ENCODE measurements around the gene BAG3. TPM values are rescaled to one million over a fixed set of nuclear protein-coding genes. Genes with fewer than 3 reads are reported as not detected.
A peak's percentile ranks its signal among the peaks of the same experiment; 100 is the strongest.
"Not testable (repeated sequence)": the region's sequence is repeated elsewhere in the genome, so short reads cannot be mapped to it uniquely, and the experiment has no call there.

BAG3 gene
- total RNA-seq, 1 donor from 2014 or later, result 39.1 TPM

DNA sequence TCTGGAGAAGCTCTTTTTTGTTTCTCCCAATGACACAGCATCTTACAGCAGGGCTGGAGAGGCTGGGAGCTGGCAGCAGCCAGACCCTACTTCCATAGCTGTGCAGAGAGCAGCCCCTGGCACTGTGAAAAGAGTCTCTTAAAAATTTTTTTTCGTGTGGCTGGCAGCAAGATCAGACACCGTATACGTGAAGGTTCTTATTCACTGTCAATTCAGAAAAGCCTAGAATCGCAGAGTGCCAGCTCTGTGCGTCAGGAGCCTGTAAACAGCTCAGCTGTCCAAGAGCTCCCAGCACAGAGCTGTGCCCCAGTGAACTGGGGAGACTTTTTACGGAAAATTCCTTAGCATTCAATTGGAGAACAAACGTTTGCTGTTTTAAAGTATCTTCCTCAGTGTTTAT, 6.5 kb downstream of the BAG3 start:
- no peak overlapping the region for H3K4me3 ChIP-seq (ENCODE audit: low read depth, low read length)

DNA sequence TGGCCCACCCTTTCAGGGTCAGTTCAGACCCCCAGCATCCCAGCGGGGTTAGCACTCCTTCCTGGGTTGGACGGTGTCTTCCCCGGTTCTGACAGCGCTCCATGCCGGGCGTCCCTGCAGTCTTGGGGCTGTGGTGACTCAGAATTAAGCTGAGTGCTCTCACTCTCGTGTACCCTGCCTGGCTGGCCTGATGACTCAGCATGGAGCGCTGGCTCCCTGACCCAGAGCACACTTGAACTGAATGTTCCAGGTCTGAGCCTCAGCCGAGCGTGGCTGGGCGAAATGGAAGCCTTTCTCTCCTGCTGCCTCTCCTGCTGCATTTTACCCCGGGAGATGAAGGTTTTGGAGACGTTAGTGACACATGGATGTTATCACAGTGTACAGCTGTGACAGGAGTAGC, 7.1 kb downstream of the BAG3 start:
- peak overlapping the region; percentile 12 for H3K4me3 ChIP-seq (ENCODE audit: low read depth, low read length)
- TF ChIP-seq, protein P1, sequence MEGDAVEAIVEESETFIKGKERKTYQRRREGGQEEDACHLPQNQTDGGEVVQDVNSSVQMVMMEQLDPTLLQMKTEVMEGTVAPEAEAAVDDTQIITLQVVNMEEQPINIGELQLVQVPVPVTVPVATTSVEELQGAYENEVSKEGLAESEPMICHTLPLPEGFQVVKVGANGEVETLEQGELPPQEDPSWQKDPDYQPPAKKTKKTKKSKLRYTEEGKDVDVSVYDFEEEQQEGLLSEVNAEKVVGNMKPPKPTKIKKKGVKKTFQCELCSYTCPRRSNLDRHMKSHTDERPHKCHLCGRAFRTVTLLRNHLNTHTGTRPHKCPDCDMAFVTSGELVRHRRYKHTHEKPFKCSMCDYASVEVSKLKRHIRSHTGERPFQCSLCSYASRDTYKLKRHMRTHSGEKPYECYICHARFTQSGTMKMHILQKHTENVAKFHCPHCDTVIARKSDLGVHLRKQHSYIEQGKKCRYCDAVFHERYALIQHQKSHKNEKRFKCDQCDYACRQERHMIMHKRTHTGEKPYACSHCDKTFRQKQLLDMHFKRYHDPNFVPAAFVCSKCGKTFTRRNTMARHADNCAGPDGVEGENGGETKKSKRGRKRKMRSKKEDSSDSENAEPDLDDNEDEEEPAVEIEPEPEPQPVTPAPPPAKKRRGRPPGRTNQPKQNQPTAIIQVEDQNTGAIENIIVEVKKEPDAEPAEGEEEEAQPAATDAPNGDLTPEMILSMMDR (conservative IDR thresholded peaks at IDR 0.05; ENCODE audit: low read depth, low read length), result no peak
- no peak for DNase-seq (ENCODE audit: low read depth)

More for the DNA sequence above, 6.5 kb downstream of the BAG3 start:
- no peak for DNase-seq (ENCODE audit: low read depth)
- TF ChIP-seq, protein P1 (conservative IDR thresholded peaks at IDR 0.05; ENCODE audit: low read depth, low read length), result no peak

DNA sequence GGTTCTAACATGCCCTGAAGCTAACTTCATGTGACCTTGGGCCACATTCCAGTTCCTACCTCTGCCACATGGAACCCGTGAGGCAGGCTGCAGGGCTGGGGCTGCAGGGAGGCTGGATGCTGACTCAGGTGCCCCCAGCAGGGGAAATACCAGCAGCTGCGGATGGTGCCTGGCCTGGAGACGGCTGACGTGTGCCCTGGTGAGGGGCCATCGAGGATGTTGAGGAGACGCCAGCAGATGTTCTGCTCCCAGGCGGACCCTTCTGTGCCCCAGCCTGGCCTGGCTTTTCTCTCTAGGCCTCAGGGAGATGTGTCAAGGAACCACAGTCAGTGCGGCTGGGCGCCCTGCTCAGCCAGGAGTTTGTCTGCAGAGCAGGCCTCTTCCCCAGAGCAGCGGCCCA, 8.8 kb downstream of the BAG3 start:
- TF ChIP-seq, protein P1 (conservative IDR thresholded peaks at IDR 0.05; ENCODE audit: low read depth, low read length), result no peak
- no peak for DNase-seq (ENCODE audit: low read depth)
- no peak overlapping the region for H3K4me3 ChIP-seq (ENCODE audit: low read depth, low read length)

DNA sequence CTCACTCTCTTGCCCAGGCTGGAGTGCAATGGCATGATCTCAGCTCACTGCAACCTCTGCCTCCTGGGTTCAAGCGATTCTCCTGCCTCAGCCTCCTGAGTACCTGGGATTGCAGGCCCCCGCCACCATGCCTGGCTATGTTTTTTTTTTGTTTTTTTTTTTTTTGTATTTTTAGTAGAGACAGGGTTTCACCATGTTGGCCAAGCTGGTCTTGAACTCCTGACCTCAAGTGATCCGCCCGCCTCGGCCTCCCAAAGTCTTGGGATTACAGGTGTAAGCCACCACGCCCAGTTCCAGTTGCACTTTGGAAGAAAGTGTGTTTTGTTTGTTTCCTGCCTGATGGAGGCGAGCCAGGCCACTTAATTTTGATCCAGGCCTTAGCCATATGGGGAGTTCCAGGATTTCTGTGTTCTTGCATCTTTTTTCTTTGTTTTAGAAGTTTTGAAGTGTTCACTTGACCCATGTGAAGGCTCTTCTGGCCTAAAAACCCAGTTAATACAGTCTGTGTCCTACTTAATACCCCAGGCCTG, 11.0 kb downstream of the BAG3 start:
- not testable (repeated sequence) for DNase-seq (ENCODE audit: low read depth); H3K4me3 ChIP-seq (ENCODE audit: low read depth, low read length)

DNA sequence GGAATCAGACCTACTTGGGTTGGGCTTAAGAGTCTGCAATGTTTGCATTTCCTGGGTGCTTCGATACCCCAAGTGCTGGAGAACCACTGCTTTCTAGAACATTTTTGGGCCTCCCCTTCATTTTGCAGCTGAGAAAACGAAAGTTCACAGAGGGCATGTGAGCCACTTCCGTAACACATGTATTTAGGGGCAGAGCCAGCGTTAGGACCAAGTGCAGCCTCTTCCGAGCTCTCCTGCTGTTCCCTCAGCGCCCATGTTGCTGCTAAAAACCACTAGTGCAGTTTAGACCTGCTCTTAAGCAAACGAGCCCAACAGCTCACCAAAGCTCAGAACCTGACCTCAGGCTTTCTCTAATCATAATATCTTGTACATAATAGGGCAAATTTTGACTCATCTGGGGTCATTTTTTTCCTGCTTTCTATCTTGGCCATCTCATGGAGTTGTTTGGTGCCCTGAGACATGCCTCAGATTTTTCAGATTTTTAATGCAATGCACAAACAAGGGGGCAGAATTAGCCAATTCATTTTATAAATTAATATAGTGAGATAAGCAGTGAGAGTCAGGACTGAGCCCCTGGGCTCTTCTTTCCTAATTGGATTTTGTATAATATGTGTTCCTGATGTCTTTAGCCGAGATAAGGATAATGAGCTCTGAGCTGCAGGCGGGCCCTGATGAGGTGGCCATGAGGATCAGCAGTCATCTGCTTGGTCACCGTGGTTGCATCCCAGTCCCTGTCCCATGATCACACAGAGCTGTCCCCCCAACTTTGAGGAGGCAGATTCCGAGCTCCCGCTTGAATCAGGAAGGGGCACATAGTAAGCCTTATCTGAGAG, 12.9 kb downstream of the BAG3 start:
- H3K4me3 ChIP-seq (ENCODE audit: low read depth, low read length), result peak overlapping the region; percentile 23
- DNase-seq (ENCODE audit: low read depth), result no peak
- TF ChIP-seq, protein P1 (conservative IDR thresholded peaks at IDR 0.05; ENCODE audit: low read depth, low read length), result no peak

DNA sequence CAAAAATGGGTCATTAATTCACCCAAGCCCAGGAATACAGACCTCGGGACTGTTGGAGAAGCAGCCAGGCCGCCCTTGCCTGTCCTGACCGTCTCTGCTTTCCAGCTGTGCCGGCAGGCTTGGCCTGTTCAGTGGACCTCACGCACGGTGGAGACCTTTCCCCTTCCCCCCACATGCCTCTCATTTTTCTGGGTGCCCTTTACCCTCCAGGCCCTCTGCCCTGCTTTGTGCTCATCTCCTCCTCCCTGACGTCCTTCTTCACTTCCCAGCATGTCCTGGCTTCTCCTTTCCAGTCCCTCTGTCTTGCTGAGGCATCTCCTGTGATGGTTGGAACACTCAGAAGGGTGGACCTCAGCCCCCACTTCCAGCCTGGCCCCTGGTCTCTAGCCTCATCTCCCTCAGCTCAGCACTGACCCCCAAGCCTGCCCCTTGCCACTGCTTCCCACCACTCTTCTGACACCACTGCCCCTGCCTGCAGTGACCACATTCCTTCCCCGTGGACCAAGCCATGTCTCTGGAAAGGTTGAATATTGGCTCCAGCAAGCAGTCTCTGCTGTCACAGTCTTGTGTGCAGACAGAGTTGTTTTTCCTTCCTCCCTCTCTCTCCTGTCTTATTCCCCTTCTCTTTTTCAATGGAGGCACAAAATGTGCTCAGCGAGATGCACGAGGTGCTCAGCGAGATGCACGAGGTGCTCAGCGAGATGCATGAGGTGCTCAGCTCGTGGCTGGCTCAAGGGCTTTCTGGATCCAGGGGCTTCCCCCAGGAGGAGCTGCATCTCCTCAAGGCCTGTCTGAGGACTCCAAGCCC, 14.9 kb downstream of the BAG3 start:
- no peak for DNase-seq (ENCODE audit: low read depth)
- TF ChIP-seq, protein P1 (conservative IDR thresholded peaks at IDR 0.05; ENCODE audit: low read depth, low read length), result no peak
- H3K4me3 ChIP-seq (ENCODE audit: low read depth, low read length), result no peak overlapping the region

DNA sequence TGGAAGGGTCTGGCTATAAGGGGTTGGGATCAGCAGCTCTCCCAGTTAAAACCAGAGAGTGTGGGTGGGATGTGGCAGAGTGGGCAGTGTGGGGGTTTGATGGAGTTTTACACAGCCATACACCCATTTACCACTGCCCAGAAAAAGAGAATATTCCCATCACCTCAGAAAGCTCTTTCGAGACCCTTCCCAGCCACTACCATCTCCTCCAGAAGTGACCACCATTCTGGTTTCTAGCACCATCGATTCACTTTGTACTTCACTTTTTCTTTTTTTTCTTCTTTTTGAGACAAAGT, 15.5 kb downstream of the BAG3 start:
- DNase-seq (ENCODE audit: low read depth), result no peak
- TF ChIP-seq, protein P1 (conservative IDR thresholded peaks at IDR 0.05; ENCODE audit: low read depth, low read length), result no peak
- no peak overlapping the region for H3K4me3 ChIP-seq (ENCODE audit: low read depth, low read length)
